Loucy (cell line): ENCODE measurements around the gene IFNG-AS1.

ENCODE experiments used
- H2AFZ ChIP-seq: fragments of 200-600 bp; sonication (generic); 2 replicates; pipeline ENCODE4 v1.6.0; 2016; ENCODE audit warnings: antibody characterized with exemption, mild to moderate bottlenecking, low read length, moderate library complexity
- H3F3A ChIP-seq: fragments of 200-600 bp; 2 replicates; pipeline ENCODE4 v1.6.0; 2016; ENCODE audit warnings: antibody characterized with exemption, low read depth, mild to moderate bottlenecking
- H3K27me3 ChIP-seq: fragments of 200-600 bp; sonication (generic); 2 replicates; pipeline ENCODE4 v1.6.1; 2014; ENCODE audit warnings: low read length, mild to moderate bottlenecking; ENCODE audit not compliant: insufficient read depth, poor library complexity, severe bottlenecking
- H3K36me3 ChIP-seq: fragments of 200-600 bp; sonication (generic); 2 replicates; pipeline ENCODE4 v1.6.1; 2016; ENCODE audit warnings: low read length; ENCODE audit not compliant: insufficient read depth
- H3K4me1 ChIP-seq: fragments of 200-600 bp; sonication (generic); 2 replicates; pipeline ENCODE4 v1.5.1; 2014; ENCODE audit warnings: low read length, mild to moderate bottlenecking; ENCODE audit not compliant: insufficient read depth, poor library complexity, severe bottlenecking
- H3K4me2 ChIP-seq: fragments of 200-600 bp; sonication (generic); 2 replicates; pipeline ENCODE4 v1.6.0; 2014; ENCODE audit warnings: antibody characterized with exemption, low read length, low read depth, mild to moderate bottlenecking; ENCODE audit not compliant: poor library complexity, severe bottlenecking
- H3K4me3 ChIP-seq: fragments of 200-600 bp; sonication (generic); 2 replicates; pipeline ENCODE4 v1.5.1; 2014; ENCODE audit warnings: low read length, mild to moderate bottlenecking, mixed read lengths; ENCODE audit not compliant: poor library complexity, severe bottlenecking
- H3K79me2 ChIP-seq: fragments of 200-600 bp; sonication (generic); 2 replicates; pipeline ENCODE4 v1.6.1; 2014; ENCODE audit warnings: low read length; ENCODE audit not compliant: insufficient read depth
- H3K9ac ChIP-seq: fragments of 200-600 bp; sonication (generic); 2 replicates; pipeline ENCODE4 v1.6.0; 2014; ENCODE audit warnings: mild to moderate bottlenecking, low read depth, low read length, moderate library complexity; ENCODE audit not compliant: poor library complexity, severe bottlenecking
- H3K9me2 ChIP-seq: fragments of 200-600 bp; sonication (generic); replicated peaks from 2 replicates; pipeline ENCODE4 v1.6.1; 2016; ENCODE audit warnings: low read depth, low read length, mixed read lengths
- H3K9me3 ChIP-seq: fragments of 200-600 bp; sonication (generic); 2 replicates; pipeline ENCODE4 v1.6.1; 2014; ENCODE audit warnings: mild to moderate bottlenecking, antibody characterized with exemption, low read length, low read depth; ENCODE audit not compliant: insufficient read depth
- H4K20me1 ChIP-seq: fragments of 200-600 bp; sonication (generic); 2 replicates; pipeline ENCODE4 v1.6.0; 2014; ENCODE audit warnings: antibody characterized with exemption, low read length, mild to moderate bottlenecking; ENCODE audit not compliant: insufficient read depth, poor library complexity, severe bottlenecking
- EZH2phosphoT487 ChIP-seq: fragments of 200-600 bp; IDR thresholded peaks from 2 replicates; pipeline ENCODE4 v1.6.1; 2018; ENCODE audit warnings: antibody characterized with exemption, mild to moderate bottlenecking, moderate library complexity, borderline replicate concordance
- TF ChIP-seq, protein P1 (sequence below): fragments of 200-600 bp; sonication (generic); conservative IDR thresholded peaks from 2 replicates; pipeline ENCODE4 v1.5.1; 2014; ENCODE audit warnings: mild to moderate bottlenecking, antibody characterized with exemption, low read length

The IFNG-AS1 gene

DNA sequence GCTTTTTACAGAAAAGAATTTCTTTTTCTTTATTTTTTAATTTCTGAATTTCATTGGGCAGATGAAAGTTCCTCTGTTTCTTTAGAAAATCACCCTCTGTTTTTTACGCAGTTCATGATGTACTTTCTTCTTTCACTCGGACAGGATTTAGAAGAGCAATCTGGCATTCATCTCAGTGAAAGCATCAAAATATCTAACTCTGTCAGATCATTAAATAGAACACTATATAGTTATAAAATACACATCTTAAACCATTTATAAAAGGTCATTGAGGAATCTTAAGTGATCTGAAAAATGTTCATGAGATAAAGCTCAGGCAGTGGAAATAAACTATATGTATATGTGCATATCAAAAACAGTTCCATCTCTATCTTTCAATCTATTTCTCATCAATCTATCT lies 3.9 kb downstream of the IFNG-AS1 start:
- Histone ChIP-seq H3K9ac (no peak overlapping the region), H3K36me3 (no peaks in the 10 kb centered on the region), H3K4me3 (no peak overlapping the region), H2AFZ (no peak overlapping the region), H3K9me3 (no peaks in the 10 kb centered on the region), H3K9me2 (no peaks in the 10 kb centered on the region), H4K20me1 (no peaks in the 10 kb centered on the region), H3K79me2 (no peaks in the 10 kb centered on the region), H3F3A (no peaks in the 10 kb centered on the region), H3K4me2 (no peak overlapping the region), H3K4me1 (peaks cover 15% of the 10 kb centered on the region), H3K27me3 (no peaks in the 10 kb centered on the region)
- TF ChIP-seq EZH2phosphoT487, result no peak
- TF ChIP-seq, protein P1, sequence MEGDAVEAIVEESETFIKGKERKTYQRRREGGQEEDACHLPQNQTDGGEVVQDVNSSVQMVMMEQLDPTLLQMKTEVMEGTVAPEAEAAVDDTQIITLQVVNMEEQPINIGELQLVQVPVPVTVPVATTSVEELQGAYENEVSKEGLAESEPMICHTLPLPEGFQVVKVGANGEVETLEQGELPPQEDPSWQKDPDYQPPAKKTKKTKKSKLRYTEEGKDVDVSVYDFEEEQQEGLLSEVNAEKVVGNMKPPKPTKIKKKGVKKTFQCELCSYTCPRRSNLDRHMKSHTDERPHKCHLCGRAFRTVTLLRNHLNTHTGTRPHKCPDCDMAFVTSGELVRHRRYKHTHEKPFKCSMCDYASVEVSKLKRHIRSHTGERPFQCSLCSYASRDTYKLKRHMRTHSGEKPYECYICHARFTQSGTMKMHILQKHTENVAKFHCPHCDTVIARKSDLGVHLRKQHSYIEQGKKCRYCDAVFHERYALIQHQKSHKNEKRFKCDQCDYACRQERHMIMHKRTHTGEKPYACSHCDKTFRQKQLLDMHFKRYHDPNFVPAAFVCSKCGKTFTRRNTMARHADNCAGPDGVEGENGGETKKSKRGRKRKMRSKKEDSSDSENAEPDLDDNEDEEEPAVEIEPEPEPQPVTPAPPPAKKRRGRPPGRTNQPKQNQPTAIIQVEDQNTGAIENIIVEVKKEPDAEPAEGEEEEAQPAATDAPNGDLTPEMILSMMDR, result no peak

DNA sequence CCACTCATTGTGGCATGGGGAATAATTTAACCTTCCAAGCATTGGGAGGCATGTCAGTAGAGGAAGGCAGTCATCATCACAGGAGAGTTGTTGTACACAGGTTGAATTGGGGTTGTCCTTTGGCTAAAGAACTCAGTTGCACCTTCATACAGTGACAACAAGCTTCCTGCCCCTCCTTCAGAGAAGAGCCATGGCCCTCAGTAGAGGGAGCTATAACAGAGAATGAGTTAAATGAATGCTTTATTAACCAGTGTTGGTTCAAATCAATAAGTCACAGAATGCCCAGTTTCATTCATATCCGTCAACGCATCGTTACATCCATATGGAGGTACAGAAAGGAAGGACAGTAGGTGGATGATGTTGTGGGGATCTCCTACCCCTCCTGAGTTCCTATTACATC lies 4.8 kb downstream of the IFNG-AS1 start:
- Histone ChIP-seq H3K79me2 (no peaks in the 10 kb centered on the region), H3K36me3 (no peaks in the 10 kb centered on the region), H3K9me2 (no peaks in the 10 kb centered on the region), H3K9ac (no peak overlapping the region), H3K4me1 (peaks cover 13% of the 10 kb centered on the region), H4K20me1 (no peaks in the 10 kb centered on the region), H3K9me3 (no peaks in the 10 kb centered on the region), H3K4me2 (no peak overlapping the region), H3K4me3 (no peak overlapping the region), H2AFZ (no peak overlapping the region), H3F3A (no peaks in the 10 kb centered on the region), H3K27me3 (no peaks in the 10 kb centered on the region)
- TF ChIP-seq, protein P1, result peak; percentile 61
- no peak for TF ChIP-seq EZH2phosphoT487

DNA sequence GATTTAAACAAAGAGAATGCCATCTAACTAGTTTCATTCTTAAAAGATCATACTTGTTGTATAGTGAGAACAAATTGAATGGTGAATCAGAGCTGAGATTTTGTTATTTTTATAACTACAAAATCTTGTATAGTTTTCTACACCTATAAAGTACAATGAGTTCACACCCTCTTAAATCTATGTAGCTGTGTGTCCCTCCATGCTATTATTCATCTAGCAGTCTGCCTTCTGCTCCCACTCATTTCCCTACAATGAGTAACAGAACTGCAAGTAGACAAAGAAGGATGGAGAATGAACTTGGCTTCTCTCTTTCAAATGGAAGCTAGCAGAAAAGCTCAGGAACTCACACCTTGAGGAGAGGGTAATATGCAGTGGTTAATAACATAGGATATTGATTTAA lies 7.1 kb downstream of the IFNG-AS1 start:
- no peaks in the 10 kb centered on the region for H3K9me2 ChIP-seq
- H3K27me3 ChIP-seq, result no peaks in the 10 kb centered on the region
- H3F3A ChIP-seq, result no peaks in the 10 kb centered on the region
- H4K20me1 ChIP-seq, result no peaks in the 10 kb centered on the region
- TF ChIP-seq EZH2phosphoT487, result no peak
- TF ChIP-seq, protein P1, result no peak
- no peaks in the 10 kb centered on the region for H3K79me2 ChIP-seq
- H3K4me1 ChIP-seq, result peaks cover 4% of the 10 kb centered on the region
- no peak overlapping the region for H3K4me2 ChIP-seq
- H3K36me3 ChIP-seq, result no peaks in the 10 kb centered on the region
- no peaks in the 10 kb centered on the region for H3K9me3 ChIP-seq
- no peak overlapping the region for H3K9ac ChIP-seq
- H3K4me3 ChIP-seq, result no peak overlapping the region
- H2AFZ ChIP-seq, result no peak overlapping the region
